Activated CD8-positive, alpha-beta memory T cell treated with anti-CD3 and anti-CD28 coated beads, Interleukin-2, amount 50 U/mL, for 1 hour (primary cell): ENCODE data around the gene SKAP2.
"Not testable (repeated sequence)": the region's sequence is repeated elsewhere in the genome, so short reads cannot be mapped to it uniquely, and the experiment has no call there.

ENCODE experiments used
- DNase-seq: peaks from one replicate; pipeline ENCODE4 v3.0.0-alpha.2; 2020; ENCODE audit errors: extremely low read depth

SKAP2 gene

GRCh38 chr7:26857506-26858240 lies 6.7 kb downstream of the SKAP2 start:
- no peak for DNase-seq

GRCh38 chr7:26857170-26857505 lies 7.3 kb downstream of the SKAP2 start:
- no peak for DNase-seq

GRCh38 chr7:26856176-26856985 lies 8.0 kb downstream of the SKAP2 start:
- no peak for DNase-seq

GRCh38 chr7:26854876-26855855 lies 9.2 kb downstream of the SKAP2 start:
- no peak for DNase-seq

- DNase-seq: no peak
Observed at GRCh38 chr7:26853788-26854393, 10.5 kb downstream of the SKAP2 start.

GRCh38 chr7:26850193-26850651 lies 14.2 kb downstream of the SKAP2 start:
- DNase-seq: no peak

GRCh38 chr7:26843705-26844104 lies 20.7 kb downstream of the SKAP2 start:
- no peak for DNase-seq

GRCh38 chr7:26842897-26843296 lies 21.5 kb downstream of the SKAP2 start:
- no peak for DNase-seq

GRCh38 chr7:26841003-26841739 lies 23.2 kb downstream of the SKAP2 start:
- no peak for DNase-seq

GRCh38 chr7:26836793-26837192 lies 27.6 kb downstream of the SKAP2 start:
- DNase-seq: not testable (repeated sequence)

GRCh38 chr7:26815426-26815825 lies 49.0 kb downstream of the SKAP2 start:
- no peak for DNase-seq

- DNase-seq: no peak
Observed at GRCh38 chr7:26813432-26813831, 51.0 kb downstream of the SKAP2 start.

GRCh38 chr7:26794541-26794940 lies 69.8 kb downstream of the SKAP2 start:
- DNase-seq: no peak

- DNase-seq: no peak
Observed at GRCh38 chr7:26792576-26792975, 71.8 kb downstream of the SKAP2 start.

GRCh38 chr7:26792006-26792405 lies 72.4 kb downstream of the SKAP2 start:
- DNase-seq: no peak

- no peak for DNase-seq
Observed at GRCh38 chr7:26789481-26790184, 74.8 kb downstream of the SKAP2 start.

- DNase-seq: no peak
Observed at GRCh38 chr7:26787701-26788100, 76.7 kb downstream of the SKAP2 start.

GRCh38 chr7:26784118-26784517 lies 80.3 kb downstream of the SKAP2 start:
- no peak for DNase-seq

GRCh38 chr7:26782501-26782900 lies 81.9 kb downstream of the SKAP2 start:
- no peak for DNase-seq

GRCh38 chr7:26779978-26780595 lies 84.3 kb downstream of the SKAP2 start:
- DNase-seq: no peak
